HUDEP-2 (cell line): Measurements from ENCODE around the gene SH3PXD2A.
"Not testable (repeated sequence)": the region's sequence is repeated elsewhere in the genome, so short reads cannot be mapped to it uniquely, and the experiment has no call there.

Experiments used
- DNase-seq, 76 experiments: peaks; one replicate each; lab custom pipeline; 2025; ENCODE audit not compliant: unreplicated experiment in 76 of 76; lab: John Stamatoyannopoulos, UW

SH3PXD2A gene

GRCh38 chr10:103731609-103732270 is 123.6 kb downstream of the SH3PXD2A start:
- DNase-seq: no peak

- DNase-seq: not testable (repeated sequence)
Observed at GRCh38 chr10:103731026-103731425, 124.3 kb downstream of the SH3PXD2A start.

GRCh38 chr10:103729851-103730250 is 125.5 kb downstream of the SH3PXD2A start:
- no peak for DNase-seq

- no peak for DNase-seq
Observed at GRCh38 chr10:103727991-103728689, 127.2 kb downstream of the SH3PXD2A start.

GRCh38 chr10:103727546-103727963 is 127.8 kb downstream of the SH3PXD2A start:
- DNase-seq: no peak

- DNase-seq: peak in 11 of 76 experiments; percentile 1 to 44 (median 10)
Observed at GRCh38 chr10:103726637-103727036, 128.7 kb downstream of the SH3PXD2A start.

GRCh38 chr10:103725242-103725641 is 130.1 kb downstream of the SH3PXD2A start:
- DNase-seq: no peak

- no peak for DNase-seq
Observed at GRCh38 chr10:103724771-103725170, 130.6 kb downstream of the SH3PXD2A start.

- no peak for DNase-seq
Observed at GRCh38 chr10:103724074-103724473, 131.3 kb downstream of the SH3PXD2A start.

- DNase-seq: no peak
Observed at GRCh38 chr10:103723557-103723956, 131.8 kb downstream of the SH3PXD2A start.

- no peak for DNase-seq
Observed at GRCh38 chr10:103722632-103723031, 132.7 kb downstream of the SH3PXD2A start.

- DNase-seq: no peak
Observed at GRCh38 chr10:103720964-103721335, 134.4 kb downstream of the SH3PXD2A start.

GRCh38 chr10:103720328-103720963 is 134.9 kb downstream of the SH3PXD2A start:
- no peak for DNase-seq

- DNase-seq: no peak
Observed at GRCh38 chr10:103719036-103719435, 136.3 kb downstream of the SH3PXD2A start.

- DNase-seq: no peak
Observed at GRCh38 chr10:103718247-103718620, 137.1 kb downstream of the SH3PXD2A start.

- no peak for DNase-seq
Observed at GRCh38 chr10:103717341-103718246, 137.8 kb downstream of the SH3PXD2A start.

GRCh38 chr10:103716206-103717160 is 138.9 kb downstream of the SH3PXD2A start:
- no peak for DNase-seq

GRCh38 chr10:103715430-103715829 is 139.9 kb downstream of the SH3PXD2A start:
- no peak for DNase-seq

GRCh38 chr10:103714232-103714891 is 141.0 kb downstream of the SH3PXD2A start:
- DNase-seq: no peak
